A549 (cell line): Measurements from ENCODE around the gene ZNF532. TPM values are rescaled to one million over a fixed set of nuclear protein-coding genes. Genes with fewer than 3 reads are reported as not detected.

Source experiments
- ATAC-seq, 2 experiments: fragments of 200-7000 bp in 1 of 2; fragments of >200 bp in 1 of 2; cut with Nextera tagmentation in 1 of 2; cut with Tn5 transposase in 1 of 2; 3 replicates each; pipeline versions ENCODE4 v1.8.0 to v1.9.1; 2018 to 2020; ENCODE audit warnings: mild to moderate bottlenecking in 1 of 2, moderate library complexity in 1 of 2
- CTCF ChIA-PET: fragments of 300-600 bp; sonication (Branson Sonifier 250); formaldehyde crosslinking; extraction: SDS; loops from one replicate; lab custom pipeline; 2021; ENCODE audit warnings: antibody characterized with exemption, inconsistent platforms; lab: Yijun Ruan, JAX
- POLR2A ChIA-PET: fragments of 350-600 bp; formaldehyde crosslinking; extraction: SDS; loops from one replicate; lab custom pipeline; 2021; ENCODE audit warnings: antibody characterized with exemption, inconsistent platforms; lab: Yijun Ruan, JAX
- DNase-seq, 2 experiments: peaks; one replicate each; pipeline versions ENCODE4 v3.0.0 to v3.0.0-alpha.2; 2011 to 2016; ENCODE audit warnings: low read depth in 1 of 2, low spot score in 1 of 2
- FAIRE-seq: peaks from 2 replicates; lab custom pipeline; 2011; peaks lifted over from hg19 to GRCh38; lab: Jason Lieb, UNC
- H3K27ac ChIP-seq, 2 experiments: fragments of >200 bp; sonication (Bioruptor Twin); formaldehyde crosslinking; 3 replicates each; pipeline ENCODE4 v1.5.1; 2016 to 2017
- H3K4me1 ChIP-seq: fragments of >200 bp; sonication (Bioruptor Twin); formaldehyde crosslinking; 3 replicates; pipeline ENCODE4 v1.6.1; 2016
- H3K4me2 ChIP-seq: fragments of >200 bp; sonication (Bioruptor Twin); formaldehyde crosslinking; 3 replicates; pipeline ENCODE4 v1.6.1; 2016
- H3K4me3 ChIP-seq: fragments of >200 bp; sonication (Bioruptor Twin); formaldehyde crosslinking; 3 replicates; pipeline ENCODE4 v1.5.1; 2016
- H3K9me3 ChIP-seq: fragments of >200 bp; sonication (Bioruptor Twin); formaldehyde crosslinking; 3 replicates; pipeline ENCODE4 v1.6.1; 2016
- ATOH8 ChIP-seq: fragments of 250-450 bp; sonication (Bioruptor Pico); IDR thresholded peaks from 2 replicates; pipeline ENCODE4 v1.5.0; 2020; ENCODE audit warnings: low read depth, mild to moderate bottlenecking, moderate library complexity
- CHD2 ChIP-seq: fragments of 150-350 bp; IDR thresholded peaks from 2 replicates; pipeline ENCODE4 v1.6.1; 2014; ENCODE audit warnings: low read length; ENCODE audit not compliant: partially characterized antibody
- CHD4 ChIP-seq: fragments of 200-600 bp; sonication (generic); IDR thresholded peaks from 2 replicates; pipeline ENCODE4 v1.6.1; 2016; ENCODE audit warnings: antibody characterized with exemption, mild to moderate bottlenecking, borderline replicate concordance
- CTCF ChIP-seq: fragments of >200 bp; sonication (Bioruptor Twin); formaldehyde crosslinking; IDR thresholded peaks from 3 replicates; pipeline ENCODE4 v1.5.1; 2016
- ELK1 ChIP-seq: fragments of 150-350 bp; IDR thresholded peaks from 2 replicates; pipeline ENCODE4 v1.6.1; 2014; ENCODE audit warnings: low read depth, mild to moderate bottlenecking, low read length
- EP300 ChIP-seq, 2 experiments: fragments of >200 bp; sonication (Bioruptor Twin); formaldehyde crosslinking; IDR thresholded peaks; 2 replicates in 1 of 2; 3 replicates in 1 of 2; pipeline ENCODE4 v1.6.1; 2016 to 2017
- HDAC2 ChIP-seq: fragments of 200-600 bp; sonication (generic); IDR thresholded peaks from 2 replicates; pipeline ENCODE4 v1.6.1; 2016
- HES2 ChIP-seq: fragments of >200 bp; sonication (Bioruptor Twin); formaldehyde crosslinking; IDR thresholded peaks from 2 replicates; pipeline ENCODE4 v1.6.1; 2016
- HMGXB4 ChIP-seq: fragments of 250-450 bp; sonication (Bioruptor Pico); IDR thresholded peaks from 2 replicates; pipeline ENCODE4 v1.5.0; 2021; ENCODE audit warnings: mild to moderate bottlenecking, moderate library complexity, borderline replicate concordance
- HOXB13 ChIP-seq: fragments of 250-450 bp; sonication (Bioruptor Pico); IDR thresholded peaks from 2 replicates; pipeline ENCODE4 v1.5.0; 2020; ENCODE audit warnings: low read depth, mild to moderate bottlenecking, moderate library complexity
- JUN ChIP-seq, 2 experiments: fragments of >200 bp; sonication (Bioruptor Twin); formaldehyde crosslinking; IDR thresholded peaks; 2 replicates in 1 of 2; 3 replicates in 1 of 2; pipeline ENCODE4 v1.6.1; 2016 to 2017
- JUNB ChIP-seq: fragments of >200 bp; sonication (Bioruptor Twin); formaldehyde crosslinking; IDR thresholded peaks from 2 replicates; pipeline ENCODE4 v1.6.1; 2016
- KDM1A ChIP-seq: fragments of 200-600 bp; sonication (generic); IDR thresholded peaks from 2 replicates; pipeline ENCODE4 v1.6.1; 2016; ENCODE audit warnings: low read depth, mild to moderate bottlenecking
- MAFK ChIP-seq: fragments of 450-650 bp; IDR thresholded peaks from 2 replicates; pipeline ENCODE4 v1.6.1; 2014; ENCODE audit not compliant: partially characterized antibody
- MAX ChIP-seq: IDR thresholded peaks from 2 replicates; pipeline ENCODE4 v1.6.1; 2012
- MAZ ChIP-seq: fragments of 150-350 bp; IDR thresholded peaks from 2 replicates; pipeline ENCODE4 v1.6.1; 2014; ENCODE audit warnings: antibody characterized with exemption, low read depth, low read length, borderline replicate concordance
- MYC ChIP-seq: IDR thresholded peaks from 2 replicates; pipeline ENCODE4 v1.6.1; 2012; ENCODE audit warnings: mild to moderate bottlenecking, inconsistent platforms, low read length, improper control_type of control experiment, borderline replicate concordance
- NPAS2 ChIP-seq: fragments of 250-450 bp; sonication (Bioruptor Pico); IDR thresholded peaks from 2 replicates; pipeline ENCODE4 v1.8.0; 2022; ENCODE audit warnings: mild to moderate bottlenecking, moderate library complexity, borderline replicate concordance
- PHF8 ChIP-seq: fragments of 200-600 bp; sonication (generic); IDR thresholded peaks from 2 replicates; pipeline ENCODE4 v1.6.1; 2016; ENCODE audit warnings: low read depth, mild to moderate bottlenecking, antibody characterized with exemption, moderate library complexity, borderline replicate concordance
- POLR2A ChIP-seq: IDR thresholded peaks from 2 replicates; pipeline ENCODE4 v1.6.1; 2012; ENCODE audit warnings: mild to moderate bottlenecking, low read length
- RARB ChIP-seq: fragments of 250-450 bp; sonication (Bioruptor Pico); IDR thresholded peaks from 2 replicates; pipeline ENCODE4 v1.8.0; 2021; ENCODE audit warnings: mild to moderate bottlenecking, moderate library complexity
- SREBF2 ChIP-seq: fragments of 450-650 bp; IDR thresholded peaks from 2 replicates; pipeline ENCODE4 v1.6.1; 2014; ENCODE audit warnings: mild to moderate bottlenecking, moderate library complexity
- TFCP2L1 ChIP-seq: fragments of 250-450 bp; sonication (Bioruptor Pico); IDR thresholded peaks from 2 replicates; pipeline ENCODE4 v1.5.0; 2021; ENCODE audit warnings: mild to moderate bottlenecking
- TP53 ChIP-seq: fragments of 250-450 bp; sonication (Bioruptor Pico); IDR thresholded peaks from 2 replicates; pipeline ENCODE4 v1.5.0; 2021; ENCODE audit warnings: mild to moderate bottlenecking, moderate library complexity
- ZC3H11A ChIP-seq: fragments of 450-650 bp; IDR thresholded peaks from 2 replicates; pipeline ENCODE4 v1.6.1; 2014; ENCODE audit warnings: antibody characterized with exemption, mild to moderate bottlenecking
- WGBS: methylation state at CpG from one replicate; pipeline ENCODE4 v1.1.6; 2017; ENCODE audit errors: missing lambda C conversion rate; 5-methylcytosine and 5-hydroxymethylcytosine counted together
- polyA plus RNA-seq, 4 experiments: library from polyadenylated mRNA; depleted of rRNA in 3 of 4; stranded (reverse); fragments of >200 nt; fragmentation: RNase III in 1 of 4; extraction: RNeasy Plus Mini Kit Qiagen cat#74134 plus additional on column Dnase treatment in 1 of 4; gene quantifications; 2 replicates in 3 of 4; 3 replicates in 1 of 4; pipeline ENCODE4 v1.2.3, GENCODE V29; 2011 to 2017

The ZNF532 gene
- polyA plus RNA-seq, 2 of the 4 experiments (the other 2 are of a cell fraction) = 26.8 to 64.6 TPM

- no peak for ATAC-seq
- no peak for FAIRE-seq
- peaks cover 35% of the 10 kb centered on the region for H3K4me1 ChIP-seq
- ChIA-PET POLR2A (no interaction called here), CTCF (interaction anchor here (0.9 to 1.2 kb wide), 2 partner anchors 16 to 115 kb away, joined by 3 read pairs; no protein-coding TSS in a partner anchor)
- DNase-seq = no peak
- no peaks in the 10 kb centered on the region for H3K9me3 ChIP-seq
- no peak overlapping the region for H3K4me3 ChIP-seq
- H3K4me2 ChIP-seq = no peak overlapping the region
- WGBS = 86% methylated on average over 8 of the region's 8 CpGs
- H3K27ac ChIP-seq = peak overlapping the region; percentile 25 to 71; a peak in 5 of 6 replicates
- TF ChIP-seq ATOH8 = no peak
- TF ChIP-seq CHD2 = no peak
- no peak for TF ChIP-seq SREBF2
- TF ChIP-seq HDAC2 = no peak
- TF ChIP-seq HMGXB4 (CRISPR knock-in tag) = no peak
- TF ChIP-seq HOXB13 (CRISPR knock-in tag) = no peak
- no peak for TF ChIP-seq TFCP2L1 (CRISPR knock-in tag)
- no peak for TF ChIP-seq JUNB
- no peak for TF ChIP-seq RARB (CRISPR knock-in tag)
- no peak for TF ChIP-seq NPAS2 (CRISPR knock-in tag)
- no peak for TF ChIP-seq JUN (IDR thresholded peaks at IDR 0.05)
- no peak for TF ChIP-seq EP300 (IDR thresholded peaks at IDR 0.05)
- TF ChIP-seq MAZ = no peak
- TF ChIP-seq POLR2A = no peak
- TF ChIP-seq KDM1A = no peak
- no peak for TF ChIP-seq PHF8
- no peak for TF ChIP-seq CHD4
- TF ChIP-seq ZC3H11A = no peak
These were observed 32.2 kb downstream of the ZNF532 start for GRCh38 chr18:58896734-58897508.

- peaks cover 23% of the 10 kb centered on the region; the same call in 2 of the 3 replicates for H3K4me1 ChIP-seq
- CTCF ChIA-PET = no interaction called here
- TF ChIP-seq MAFK (peak; percentile 20), ZC3H11A (no peak)
- TF ChIP-seq, all 56 proteins: peak for 1
- no peaks in the 10 kb centered on the region for H3K9me3 ChIP-seq
- no peak overlapping the region for H3K4me2 ChIP-seq
- ATAC-seq (no peak), FAIRE-seq (no peak), DNase-seq (no peak)
- POLR2A ChIA-PET = no interaction called here
- 97% methylated on average over 9 of the region's 9 CpGs for WGBS
- H3K27ac ChIP-seq = peak overlapping the region in 1 of 2 experiments; percentile 39; a peak in 1 of 6 replicates
- H3K4me3 ChIP-seq = no peak overlapping the region
These were observed 33.5 kb downstream of the ZNF532 start for GRCh38 chr18:58898010-58898799.

- ChIA-PET POLR2A (no interaction called here), CTCF (interaction anchor here (0.6 kb wide), 1 partner anchor 94 kb away, joined by 3 read pairs; no protein-coding TSS in a partner anchor)
- 94% methylated on average over 11 of the region's 11 CpGs for WGBS
- no peak overlapping the region for H3K4me3 ChIP-seq
- DNase-seq (no peak), FAIRE-seq (no peak), ATAC-seq (no peak)
- H3K27ac ChIP-seq = peak overlapping the region in 1 of 2 experiments; percentile 55; a peak in 2 of 6 replicates
- H3K4me2 ChIP-seq = no peak overlapping the region
- H3K9me3 ChIP-seq = no peaks in the 10 kb centered on the region
- H3K4me1 ChIP-seq = peaks cover 15% of the 10 kb centered on the region; the same call in 2 of the 3 replicates
- no peak for TF ChIP-seq ELK1
- no peak for TF ChIP-seq CTCF
- no peak for TF ChIP-seq RARB (CRISPR knock-in tag)
- no peak for TF ChIP-seq MAX
- TF ChIP-seq TP53 = no peak
- TF ChIP-seq MYC = no peak
- no peak for TF ChIP-seq HES2
- TF ChIP-seq ZC3H11A = no peak
These were observed 35.5 kb downstream of the ZNF532 start for GRCh38 chr18:58900015-58900649.
